Panc1 (cell line): ENCODE results near the gene CCDC116. TPM values are rescaled to one million over a fixed set of nuclear protein-coding genes. Genes with fewer than 3 reads are reported as not detected.
"Not testable (repeated sequence)": the region's sequence is repeated elsewhere in the genome, so short reads cannot be mapped to it uniquely, and the experiment has no call there.

Experiments used
- ATAC-seq: fragments of 200-7000 bp; cut with Tn5 transposase; 2 replicates; pipeline ENCODE4 v1.9.1; 2020; ENCODE audit warnings: mild to moderate bottlenecking, moderate library complexity
- BruUV-seq: library from RNA; stranded (reverse); fragments of 400-500 nt; replicated peaks from 2 replicates; lab custom pipeline; 2021; lab: Mats Ljungman, UMichigan
- CTCF ChIA-PET: fragments of 300-600 bp; sonication (Branson Sonifier 250); formaldehyde crosslinking; loops from one replicate; lab custom pipeline; 2022; ENCODE audit warnings: antibody characterized with exemption; lab: Charles Lee
- POLR2A ChIA-PET: fragments of 300-600 bp; sonication (Branson Sonifier 250); formaldehyde crosslinking; loops from one replicate; lab custom pipeline; 2022; ENCODE audit warnings: antibody characterized with exemption; lab: Charles Lee
- DNase-seq: peaks from one replicate; pipeline ENCODE4 v3.0.0-alpha.2; 2010; ENCODE audit warnings: low read depth, low spot score
- H3K27ac ChIP-seq: 2 replicates; pipeline ENCODE4 v1.5.1; 2011; ENCODE audit warnings: mild to moderate bottlenecking, low read length, inconsistent platforms
- H3K27me3 ChIP-seq: fragments of 200-500 bp; sonication (Bioruptor generic); 2 replicates; pipeline ENCODE4 v1.6.0; 2014; ENCODE audit warnings: low read length, inconsistent platforms; ENCODE audit not compliant: control insufficient read depth, insufficient read depth
- H3K36me3 ChIP-seq: fragments of 200-500 bp; sonication (Bioruptor generic); 2 replicates; pipeline ENCODE4 v1.5.1; 2014; ENCODE audit warnings: inconsistent platforms, mild to moderate bottlenecking, low read length, moderate library complexity; ENCODE audit not compliant: control insufficient read depth, insufficient read depth
- H3K4me1 ChIP-seq: 2 replicates; pipeline ENCODE4 v1.5.1; 2011; ENCODE audit warnings: inconsistent platforms, mild to moderate bottlenecking, low read length, moderate library complexity; ENCODE audit not compliant: control insufficient read depth, insufficient read depth
- H3K4me3 ChIP-seq, 2 experiments: 2 replicates each; pipeline ENCODE4 v1.5.1; 2011 to 2012; ENCODE audit warnings: low read depth in 2 of 2, low read length in 2 of 2, mild to moderate bottlenecking in 2 of 2, inconsistent platforms in 1 of 2, moderate library complexity in 1 of 2
- H3K9me3 ChIP-seq: fragments of 200-500 bp; sonication (Bioruptor generic); 2 replicates; pipeline ENCODE4 v1.5.1; 2014; ENCODE audit warnings: low read depth, mild to moderate bottlenecking, inconsistent platforms, low read length, moderate library complexity; ENCODE audit not compliant: control insufficient read depth, insufficient read depth
- CTCF ChIP-seq: fragments of 450-650 bp; IDR thresholded peaks from 2 replicates; pipeline ENCODE4 v1.5.1; 2017; ENCODE audit warnings: mild to moderate bottlenecking
- POLR2AphosphoS5 ChIP-seq: IDR thresholded peaks from 2 replicates; pipeline ENCODE4 v1.6.1; 2012; ENCODE audit warnings: mild to moderate bottlenecking, low read depth, low read length, moderate library complexity
- REST ChIP-seq, 2 experiments: IDR thresholded peaks; 2 replicates each; pipeline ENCODE4 v1.6.1; 2011 to 2012; ENCODE audit warnings: low read depth in 2 of 2, control low read depth in 1 of 2, low read length in 1 of 2, mild to moderate bottlenecking in 1 of 2, moderate library complexity in 1 of 2; ENCODE audit not compliant: insufficient read depth in 1 of 2
- SIN3A ChIP-seq: IDR thresholded peaks from 2 replicates; pipeline ENCODE4 v1.6.1; 2012; ENCODE audit warnings: low read depth, mild to moderate bottlenecking, low read length, moderate library complexity, borderline replicate concordance; ENCODE audit not compliant: insufficient read depth
- TCF7L2 ChIP-seq: IDR thresholded peaks from 2 replicates; pipeline ENCODE4 v1.6.1; 2011; ENCODE audit warnings: mild to moderate bottlenecking, low read depth, low read length, inconsistent platforms
- in situ Hi-C: cut with HindIII; loops from 2 replicates; pipeline ENCODE4 v1.10.0; 2016; ENCODE audit warnings: low sequenced_read_pairs, low pct_unique_long_range_greater_than_20kb
- intact Hi-C: fragments of 100-400 bp; cut with micrococcal nuclease; formaldehyde crosslinking; loops from one replicate; pipeline ENCODE4 v1.10.0; 2022; ENCODE audit not compliant: unreplicated experiment
- total RNA-seq: library from RNA; stranded (reverse); gene quantifications from one replicate; pipeline ENCODE4 v1.2.1, GENCODE V29; 2021; ENCODE audit not compliant: unreplicated experiment

CCDC116 gene
- total RNA-seq, 1 experiment from 2014 or later, result not detected

GRCh38 chr22:21635771-21636510 lies 3.4 kb downstream of the CCDC116 start:
- no TSS peak for BruUV-seq
- H3K4me1 ChIP-seq, result peaks cover under 1% of the 10 kb centered on the region
- H3K9me3 ChIP-seq, result no peaks in the 10 kb centered on the region
- no peak overlapping the region for H3K27ac ChIP-seq
- in situ Hi-C loops, result no loop called here
- H3K36me3 ChIP-seq, result no peaks in the 10 kb centered on the region
- ChIA-PET POLR2A (no interaction called here), CTCF (no interaction called here)
- DNase-seq (no peak), ATAC-seq (no peak)
- no peaks in the 10 kb centered on the region for H3K27me3 ChIP-seq
- TF ChIP-seq REST (IDR thresholded peaks at IDR 0.05; ENCODE audit: insufficient read depth in 1 of 2, low read depth in 2 of 2, low read length in 1 of 2) (no peak), TCF7L2 (no peak), POLR2AphosphoS5 (no peak), SIN3A (no peak), CTCF (no peak)
- intact Hi-C loops, result no loop called here
- no peak overlapping the region for H3K4me3 ChIP-seq

GRCh38 chr22:21636629-21637218 lies 4.2 kb downstream of the CCDC116 start:
- CTCF ChIA-PET, result no interaction called here
- POLR2A ChIA-PET, result no interaction called here
- no peaks in the 10 kb centered on the region for H3K27me3 ChIP-seq
- H3K9me3 ChIP-seq, result no peaks in the 10 kb centered on the region
- H3K4me3 ChIP-seq, result no peak overlapping the region
- no peak for TF ChIP-seq CTCF
- TF ChIP-seq REST (IDR thresholded peaks at IDR 0.05; ENCODE audit: insufficient read depth in 1 of 2, low read depth in 2 of 2, low read length in 1 of 2), result no peak
- TF ChIP-seq SIN3A, result no peak
- TF ChIP-seq POLR2AphosphoS5, result no peak
- no peak for TF ChIP-seq TCF7L2
- intact Hi-C loops (no loop called here), in situ Hi-C loops (no loop called here)
- DNase-seq (no peak), ATAC-seq (no peak)
- no peaks in the 10 kb centered on the region for H3K36me3 ChIP-seq
- no TSS peak for BruUV-seq
- H3K4me1 ChIP-seq, result peaks cover 5% of the 10 kb centered on the region; the same call in 1 of the 2 replicates
- H3K27ac ChIP-seq, result no peak overlapping the region

- H3K27me3 ChIP-seq, ATAC-seq, intact Hi-C loops, POLR2A ChIA-PET, in situ Hi-C loops, H3K36me3 ChIP-seq, H3K27ac ChIP-seq, H3K4me1 ChIP-seq, DNase-seq, H3K4me3 ChIP-seq, H3K9me3 ChIP-seq, BruUV-seq, CTCF ChIA-PET: not testable (repeated sequence)
Observed at GRCh38 chr22:21637450-21637849, 4.9 kb downstream of the CCDC116 start.
